Neural progenitor cell (in vitro differentiated cells): ENCODE results near the gene KDM4B.

Experiments
- CTCF ChIP-seq: fragments of 200-600 bp; sonication (generic); IDR thresholded peaks from 2 replicates; pipeline ENCODE4 v1.5.1; 2017; ENCODE audit warnings: antibody characterized with exemption, mild to moderate bottlenecking
- EZH2 ChIP-seq: fragments of 200-600 bp; sonication (generic); IDR thresholded peaks from 2 replicates; pipeline ENCODE4 v1.6.1; 2017; ENCODE audit warnings: antibody characterized with exemption, mild to moderate bottlenecking, moderate library complexity
- EZH2phosphoT487 ChIP-seq: fragments of 200-600 bp; sonication (generic); IDR thresholded peaks from 2 replicates; pipeline ENCODE4 v1.6.1; 2017; ENCODE audit warnings: antibody characterized with exemption

GRCh38 chr19:5072115-5072514 lies 103.2 kb downstream of the KDM4B start:
- TF ChIP-seq CTCF (no peak), EZH2 (no peak), EZH2phosphoT487 (no peak)
